ENCODE data around the gene ERCC1. TPM values are rescaled to one million over a fixed set of nuclear protein-coding genes. Genes with fewer than 3 reads are reported as not detected.

ERCC1 gene
- polyA plus RNA-seq, 1 donor, result 94.2 TPM

DNA sequence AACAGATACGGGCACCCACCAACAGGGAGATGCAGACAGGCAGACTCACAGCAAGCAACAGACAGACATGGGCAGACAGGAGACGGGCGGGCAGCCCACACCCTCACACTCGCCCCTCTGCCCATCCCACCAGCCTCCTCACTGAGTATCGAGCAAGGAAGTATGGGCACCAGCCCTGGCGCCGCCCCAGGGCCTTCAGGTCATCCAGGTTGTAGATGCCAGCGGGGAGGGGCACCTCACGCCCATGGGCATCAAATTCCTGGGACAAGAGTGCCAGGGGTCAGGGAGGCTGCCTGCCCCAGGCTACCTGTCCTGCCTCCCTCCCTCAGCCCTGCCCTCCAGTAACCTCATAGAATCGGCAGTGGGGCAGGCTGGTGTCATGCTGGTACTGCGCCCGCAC is 59.0 kb downstream of the ERCC1 start:
- no peak for DNase-seq (ENCODE audit: low read depth)

- DNase-seq (ENCODE audit: low read depth), result no peak
Observed at GRCh38 chr19:45363861-45364459, 59.8 kb downstream of the ERCC1 start.

GRCh38 chr19:45362291-45362690 is 61.4 kb downstream of the ERCC1 start:
- DNase-seq (ENCODE audit: low read depth), result no peak

GRCh38 chr19:45361608-45362007 is 62.1 kb downstream of the ERCC1 start:
- no peak for DNase-seq (ENCODE audit: low read depth)

GRCh38 chr19:45358213-45358792 is 65.4 kb downstream of the ERCC1 start:
- DNase-seq (ENCODE audit: low read depth), result no peak

GRCh38 chr19:45357445-45357783 is 66.3 kb downstream of the ERCC1 start:
- DNase-seq (ENCODE audit: low read depth), result no peak

Other genes with a start within 250 kb of the ERCC1 start
- gene TRAPPC6A, start 245.7 kb downstream of the ERCC1 start, polyA plus RNA-seq (ENCODE audit: insufficient read length), result 23.1 TPM
- gene BLOC1S3, start 245.1 kb downstream of the ERCC1 start, polyA plus RNA-seq (ENCODE audit: insufficient read length), result 6.1 TPM
- 1.1 TPM for gene EXOC3L2, start 178.5 kb downstream of the ERCC1 start, polyA plus RNA-seq (ENCODE audit: insufficient read length)
- 26.2 TPM for gene MARK4, start 172.6 kb downstream of the ERCC1 start, polyA plus RNA-seq (ENCODE audit: insufficient read length)
- gene CKM, start 101.0 kb downstream of the ERCC1 start, polyA plus RNA-seq (ENCODE audit: insufficient read length), result 3,869 TPM
- gene KLC3, start 83.2 kb downstream of the ERCC1 start, polyA plus RNA-seq (ENCODE audit: insufficient read length), result 0.20 TPM
- 18.0 TPM for gene ERCC2, start 53.3 kb downstream of the ERCC1 start, polyA plus RNA-seq (ENCODE audit: insufficient read length)
- 3.9 TPM for gene PPP1R13L, start 18.8 kb downstream of the ERCC1 start, polyA plus RNA-seq (ENCODE audit: insufficient read length)
- 5.8 TPM for gene POLR1G, start 17.3 kb downstream of the ERCC1 start, polyA plus RNA-seq (ENCODE audit: insufficient read length)
- 41.0 TPM for gene FOSB, start 44.1 kb upstream of the ERCC1 start, polyA plus RNA-seq (ENCODE audit: insufficient read length)
- 165 TPM for gene RTN2, start 73.1 kb upstream of the ERCC1 start, polyA plus RNA-seq (ENCODE audit: insufficient read length)
- 1.0 TPM for gene PPM1N, start 74.5 kb upstream of the ERCC1 start, polyA plus RNA-seq (ENCODE audit: insufficient read length)
- gene VASP, start 83.6 kb upstream of the ERCC1 start, polyA plus RNA-seq (ENCODE audit: insufficient read length), result 50.8 TPM
- 7.2 TPM for gene OPA3, start 160.9 kb upstream of the ERCC1 start, polyA plus RNA-seq (ENCODE audit: insufficient read length)
- gene GPR4, start 178.3 kb upstream of the ERCC1 start, polyA plus RNA-seq (ENCODE audit: insufficient read length), result 1.5 TPM
- gene EML2, start 215.5 kb upstream of the ERCC1 start, polyA plus RNA-seq (ENCODE audit: insufficient read length), result 8.9 TPM
- gene GIPR, start 244.3 kb upstream of the ERCC1 start, polyA plus RNA-seq (ENCODE audit: insufficient read length), result 0.15 TPM

Data from forelimb muscle (tissue), 1 donor.